Measurements from ENCODE around the gene RASGEF1B. TPM values are rescaled to one million over a fixed set of nuclear protein-coding genes. Genes with fewer than 3 reads are reported as not detected.

Gene RASGEF1B
- total RNA-seq (2016; rRNA removed; fragmentation: Illumina TruSeq; extraction: Trizol): 0.04 TPM in 1 of 2 replicates, not detected in the other
- not detected in 2 replicates for total RNA-seq (2016; cell fraction: cytosol; rRNA removed; fragmentation: Illumina TruSeq; extraction: Trizol; ENCODE audit: low read depth)
- not detected in 2 replicates for total RNA-seq (2016; cell fraction: insoluble cytoplasmic fraction; rRNA removed; fragmentation: Illumina TruSeq; extraction: Trizol)
- not detected in 2 replicates for total RNA-seq (2016; cell fraction: membrane; rRNA removed; fragmentation: Illumina TruSeq; extraction: Trizol)
- not detected in 2 replicates for total RNA-seq (2016; cell fraction: nucleus; rRNA removed; fragmentation: Illumina TruSeq; extraction: Trizol)
- 0.04 and 0.05 TPM in 2 replicates for polyA plus RNA-seq (2011; rRNA removed)
- polyA plus RNA-seq (2011; cell fraction: cytosol; rRNA removed): 0.03 TPM in 1 of 2 replicates, not detected in the other
- polyA plus RNA-seq (2011; cell fraction: nucleus; rRNA removed): not detected in 2 replicates
- polyA plus RNA-seq (2012): not detected in 2 replicates
- polyA plus RNA-seq (2016; cell fraction: cytosol; fragmentation: Illumina TruSeq; extraction: Trizol; ENCODE audit: low read depth): not detected in 2 replicates
- not detected in 2 replicates for polyA plus RNA-seq (2016; cell fraction: insoluble cytoplasmic fraction; fragmentation: Illumina TruSeq; extraction: Trizol; ENCODE audit: low read depth)
- not detected in 2 replicates for polyA plus RNA-seq (2016; cell fraction: membrane; fragmentation: Illumina TruSeq; extraction: Trizol; ENCODE audit: low read depth)
- not detected in 2 replicates for polyA plus RNA-seq (2016; cell fraction: nucleus; fragmentation: Illumina TruSeq; extraction: Trizol; ENCODE audit: insufficient read depth, low read depth)
- 0.84 TPM in 1 of 2 replicates, not detected in the other for polyA minus RNA-seq (2011; rRNA and poly(A)+ RNA removed; ENCODE audit: low replicate concordance)
- polyA minus RNA-seq (2011; cell fraction: cytosol; rRNA and poly(A)+ RNA removed): not detected in 2 replicates
- 0.12 and 0.26 TPM in 2 replicates for polyA minus RNA-seq (2011; cell fraction: nucleus; rRNA and poly(A)+ RNA removed)
- percentile 8 among the genes with signal in this experiment for Bru-seq, nascent RNA
- BruChase-seq, experiment 1, labeled RNA remaining after a 6-hour chase: percentile 4 among the genes with signal in this experiment
- BruChase-seq, experiment 2, labeled RNA remaining after a 2-hour chase: percentile 5 among the genes with signal in this experiment
- long read RNA-seq, experiment 1: 0 reads
- long read RNA-seq, experiment 2: 0 reads

GRCh38 chr4:81471588-81472280 lies at the start of gene RASGEF1B:
Gene RASGEF1B, minus strand, starts transcription at chr4:81471907. Its CDS starts 12,399 bp downstream, at chr4:81459508.
- FAIRE-seq (no peak), ATAC-seq (peak; percentile 97), DNase-seq (ENCODE audit: low spot score) (peak; percentile 32)
- Histone ChIP-seq H3K36me3 (replicated peaks in 1 of 2; ENCODE audit: control insufficient read depth in 1 of 2, insufficient read depth in 2 of 2, low read length in 2 of 2) (no peaks in the 10 kb centered on the region), H3K27me3 (ENCODE audit: control insufficient read depth in 1 of 2, insufficient read depth in 2 of 2, low read length in 2 of 2) (peaks cover 4 to 18% of the 10 kb centered on the region in 2 experiments), H3K9ac (ENCODE audit: insufficient read depth, low read depth, low read length) (no peak within 1 kb of the TSS), H3K27ac (ENCODE audit: extremely low read length, insufficient read depth, low read length) (no peak within 1 kb of the TSS), H3K4me3 (replicated peaks in 1 of 3; ENCODE audit: insufficient read depth in 1 of 3, low read depth in 2 of 3, low read length in 3 of 3) (peak within 1 kb of the TSS; percentile 47 to 66 (median 57)), H3K9me3 (ENCODE audit: low read length) (no peaks in the 10 kb centered on the region), H2AFZ (ENCODE audit: low read length) (peak within 1 kb of the TSS; percentile 88), H3K4me1 (ENCODE audit: insufficient read depth, low read length) (peaks cover 18% of the 10 kb centered on the region), H3K4me2 (ENCODE audit: low read depth, low read length) (peak within 1 kb of the TSS; percentile 86), H3K79me2 (ENCODE audit: insufficient read depth, low read length) (no peaks in the 10 kb centered on the region), H4K20me1 (ENCODE audit: insufficient read depth, low read length) (no peaks in the 10 kb centered on the region)
- no TSS peak for BruUV-seq (replicated peaks)
- in situ Hi-C loops (cut with HindIII; ENCODE audit: extremely low pct_ligation_motif_present, low pct_unique_long_range_greater_than_20kb): loop anchor here (5.0 kb wide), 1 partner anchor 371 kb away; no protein-coding TSS in a partner anchor
- intact Hi-C loops (cut with micrococcal nuclease; ENCODE audit: unreplicated experiment): loop anchor here (1.0 kb wide), 1 partner anchor 373 kb away; no protein-coding TSS in a partner anchor
- ChIA-PET POLR2A (interaction anchor here (0.6 kb wide), 1 partner anchor 69 kb away, joined by 3 read pairs; no protein-coding TSS in a partner anchor), CTCF (ENCODE audit: low intra/inter-chr PET ratio, low total read pairs) (no interaction called here)
- 0% methylated on average over 3 of the region's 71 CpGs for WGBS (ENCODE audit: low lambda C conversion rate)
- TF ChIP-seq MIER2 (CRISPR knock-in tag; IDR thresholded peaks at IDR 0.05) (no peak), TCF12 (IDR thresholded peaks at IDR 0.05) (no peak), TCF12 (CRISPR knock-in tag; IDR thresholded peaks at IDR 0.05) (no peak), ZNF550 (CRISPR knock-in tag; IDR thresholded peaks at IDR 0.05; ENCODE audit: borderline replicate concordance) (no peak), MYNN (CRISPR knock-in tag; IDR thresholded peaks at IDR 0.05; ENCODE audit: low read depth) (no peak), ZNF180 (CRISPR knock-in tag; IDR thresholded peaks at IDR 0.05; ENCODE audit: borderline replicate concordance, low read depth) (no peak), FOXP1 (IDR thresholded peaks at IDR 0.05) (no peak), FOXP1 (CRISPR knock-in tag; IDR thresholded peaks at IDR 0.05) (no peak), PLRG1 (conservative IDR thresholded peaks at IDR 0.05) (no peak), ARID4A (CRISPR knock-in tag; IDR thresholded peaks at IDR 0.05; ENCODE audit: borderline replicate concordance) (no peak), ZNF160 (CRISPR knock-in tag; IDR thresholded peaks at IDR 0.05) (no peak; the same call in 1 of the 2 replicates), ZNF33B (CRISPR knock-in tag; IDR thresholded peaks at IDR 0.05) (no peak), HOXA5 (CRISPR knock-in tag; IDR thresholded peaks at IDR 0.05) (no peak), ZNF382 (CRISPR knock-in tag; IDR thresholded peaks at IDR 0.05; ENCODE audit: borderline replicate concordance) (no peak), KLF15 (CRISPR knock-in tag; IDR thresholded peaks at IDR 0.05; ENCODE audit: borderline replicate concordance) (0 out of 2 replicates have a peak, but pooled peaks have one; percentile 48), HNRNPLL (IDR thresholded peaks at IDR 0.05; ENCODE audit: low read depth, low read length, poor library complexity, severe bottlenecking) (peak; percentile 29), SP2 (CRISPR knock-in tag; IDR thresholded peaks at IDR 0.05) (no peak)

Measured in HepG2 (cell line).